HL-60 (cell line): Measurements from ENCODE around the gene SLC25A26.

Experiments used
- CTCF ChIP-seq: IDR thresholded peaks from one replicate; pipeline ENCODE4 v1.5.1; 2011; ENCODE audit warnings: low read length, control low read depth, inconsistent platforms; ENCODE audit not compliant: insufficient read depth
- POLR2AphosphoS5 ChIP-seq: IDR thresholded peaks from 2 replicates; pipeline ENCODE4 v1.6.1; 2012; ENCODE audit warnings: low read depth

- no peak for TF ChIP-seq POLR2AphosphoS5
- no peak for TF ChIP-seq CTCF
Observed at GRCh38 chr3:66181764-66182163, 39.0 kb upstream of the SLC25A26 start.
